ENCODE data around the gene DNAJC3.

DNAJC3 gene

DNA sequence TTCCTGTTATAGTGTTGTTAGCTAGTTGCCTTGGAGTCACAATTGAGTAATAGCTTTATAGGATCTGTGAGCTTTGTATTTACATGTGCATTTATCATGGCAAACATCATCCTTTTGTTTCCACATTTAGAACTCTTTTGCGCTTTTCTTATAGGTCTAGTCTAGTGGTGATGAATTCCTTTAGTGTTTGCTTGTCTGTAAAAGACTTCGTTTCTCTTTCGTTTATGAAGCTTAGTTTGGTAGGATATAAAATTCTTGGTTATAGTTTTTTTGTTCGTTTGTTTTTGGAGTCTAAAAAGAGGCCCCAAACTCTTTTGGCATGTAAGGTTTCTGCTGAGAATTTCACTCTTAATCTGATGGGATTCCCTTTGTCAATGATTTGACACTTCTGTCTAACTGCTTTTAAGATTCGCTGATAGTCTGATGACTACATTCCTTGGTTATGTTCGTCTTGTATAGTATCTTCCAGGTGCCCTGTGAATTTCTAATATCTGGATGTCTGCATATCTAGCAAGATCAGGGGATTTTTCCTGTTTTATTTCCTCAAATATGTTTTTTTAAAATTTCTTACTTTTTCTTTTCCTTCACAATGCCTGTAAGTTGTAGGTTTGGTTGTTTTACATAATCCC lies 20.2 kb downstream of the DNAJC3 start:
- 94 to 95% methylated on average over 6 of the region's 6 CpGs for WGBS, 2 experiments
- H3K9me3 ChIP-seq (ENCODE audit: control insufficient read depth, low read length) = no peaks in the 10 kb centered on the region
- no peaks in the 10 kb centered on the region for H3K4me1 ChIP-seq (ENCODE audit: control insufficient read depth, insufficient read depth, low read length)
- no peaks in the 10 kb centered on the region for H3K27me3 ChIP-seq (ENCODE audit: control insufficient read depth, insufficient read depth, low read length, poor library complexity, severe bottlenecking)
- H3K4me3 ChIP-seq (ENCODE audit: insufficient read depth, low read depth, low read length) = no peak overlapping the region
- H3K36me3 ChIP-seq (ENCODE audit: control insufficient read depth, insufficient read depth, low read length) = no peaks in the 10 kb centered on the region
- no peak overlapping the region for H3K27ac ChIP-seq (ENCODE audit: insufficient read depth, low read depth, low read length, poor library complexity, severe bottlenecking)

DNA sequence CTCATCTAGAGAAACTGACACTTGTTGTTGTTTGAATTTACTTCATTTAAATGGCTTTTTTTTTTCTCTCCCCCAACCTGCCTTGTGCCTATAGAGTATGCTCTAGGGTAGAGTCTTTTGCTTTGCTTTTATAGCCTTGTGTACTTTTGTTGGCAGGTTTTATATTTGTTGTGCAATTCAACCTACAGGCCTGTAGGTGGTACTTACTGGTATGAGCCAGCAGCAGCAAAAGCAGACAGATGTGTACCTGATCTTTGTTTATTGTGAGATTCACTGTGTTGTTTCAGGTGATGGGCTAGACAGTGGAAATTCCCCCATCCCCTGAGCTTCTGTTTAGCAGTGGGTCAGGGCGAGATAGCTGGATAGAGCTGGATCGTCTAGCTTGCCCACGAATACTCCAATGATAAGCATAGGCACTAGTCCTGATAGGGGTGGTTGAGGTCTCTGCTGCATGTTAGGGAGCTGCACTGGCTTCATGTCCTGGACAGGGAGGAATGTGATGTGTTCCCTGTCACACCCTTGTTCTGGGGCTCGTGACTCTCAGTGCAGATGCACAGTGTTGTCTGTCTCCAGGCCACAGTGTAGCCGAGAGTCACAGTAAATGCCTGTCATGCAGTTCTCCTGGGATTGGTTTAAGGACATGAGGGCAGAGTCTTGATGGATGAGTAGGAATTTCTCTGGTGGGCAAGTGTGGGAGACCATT lies 21.3 kb downstream of the DNAJC3 start:
- Histone ChIP-seq H3K27me3 (ENCODE audit: control insufficient read depth, insufficient read depth, low read length, poor library complexity, severe bottlenecking) (no peaks in the 10 kb centered on the region), H3K4me1 (ENCODE audit: control insufficient read depth, insufficient read depth, low read length) (no peaks in the 10 kb centered on the region), H3K36me3 (ENCODE audit: control insufficient read depth, insufficient read depth, low read length) (no peaks in the 10 kb centered on the region), H3K9me3 (ENCODE audit: control insufficient read depth, low read length) (no peaks in the 10 kb centered on the region), H3K27ac (ENCODE audit: insufficient read depth, low read depth, low read length, poor library complexity, severe bottlenecking) (no peak overlapping the region), H3K4me3 (ENCODE audit: insufficient read depth, low read depth, low read length) (no peak overlapping the region)
- WGBS, 2 experiments = 88 to 94% methylated on average over 5 of the region's 5 CpGs

DNA sequence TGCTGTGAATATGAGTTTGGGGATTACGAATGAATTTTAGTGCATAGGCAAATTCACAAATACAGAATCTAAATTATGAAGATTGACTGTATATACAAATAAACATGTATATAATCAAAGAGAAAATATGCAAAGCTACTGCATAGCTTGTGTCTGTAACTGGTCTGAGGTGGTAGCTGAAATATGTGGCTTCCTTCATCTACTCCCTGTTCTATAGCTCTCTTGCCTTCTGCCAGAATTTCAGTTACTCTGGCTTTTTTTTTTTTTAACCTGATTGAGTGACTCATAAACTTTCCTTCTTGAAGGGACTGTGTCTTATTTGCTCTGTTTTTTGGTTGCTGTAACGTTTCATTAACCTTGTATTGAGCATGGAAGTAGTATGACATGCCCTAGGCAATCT lies 26.6 kb downstream of the DNAJC3 start:
- H3K9me3 ChIP-seq (ENCODE audit: control insufficient read depth, low read length) = no peaks in the 10 kb centered on the region
- 78 to 88% methylated on average over 1 to 2 of the region's 2 CpGs for WGBS, 2 experiments
- H3K27ac ChIP-seq (ENCODE audit: insufficient read depth, low read depth, low read length, poor library complexity, severe bottlenecking) = no peak overlapping the region
- H3K4me1 ChIP-seq (ENCODE audit: control insufficient read depth, insufficient read depth, low read length) = no peaks in the 10 kb centered on the region
- H3K27me3 ChIP-seq (ENCODE audit: control insufficient read depth, insufficient read depth, low read length, poor library complexity, severe bottlenecking) = no peaks in the 10 kb centered on the region
- H3K36me3 ChIP-seq (ENCODE audit: control insufficient read depth, insufficient read depth, low read length) = no peaks in the 10 kb centered on the region
- no peak overlapping the region for H3K4me3 ChIP-seq (ENCODE audit: insufficient read depth, low read depth, low read length)

DNA sequence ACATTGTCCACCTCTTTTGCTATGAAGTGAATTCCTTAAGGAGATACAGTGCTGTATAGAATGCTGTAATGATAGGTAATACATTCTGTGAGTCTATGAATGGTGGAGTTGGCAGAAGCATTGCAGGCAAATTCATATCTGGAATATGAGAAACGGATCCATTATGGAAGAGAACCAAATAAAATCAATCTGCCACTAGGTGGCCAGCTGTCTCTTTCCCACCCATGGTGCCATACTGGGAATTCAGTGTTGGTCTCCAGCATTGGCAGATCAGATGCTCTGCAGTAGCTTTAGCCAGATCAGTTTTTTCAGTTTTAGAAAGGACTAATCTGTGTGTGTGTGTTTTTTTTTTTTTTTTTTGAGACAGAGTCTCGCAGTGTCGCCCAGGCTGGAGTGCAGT lies 27.6 kb downstream of the DNAJC3 start:
- H3K27ac ChIP-seq (ENCODE audit: insufficient read depth, low read depth, low read length, poor library complexity, severe bottlenecking) = no peak overlapping the region
- H3K9me3 ChIP-seq (ENCODE audit: control insufficient read depth, low read length) = no peaks in the 10 kb centered on the region
- H3K4me1 ChIP-seq (ENCODE audit: control insufficient read depth, insufficient read depth, low read length) = no peaks in the 10 kb centered on the region
- H3K4me3 ChIP-seq (ENCODE audit: insufficient read depth, low read depth, low read length) = no peak overlapping the region
- no peaks in the 10 kb centered on the region for H3K36me3 ChIP-seq (ENCODE audit: control insufficient read depth, insufficient read depth, low read length)
- WGBS, 2 experiments = 86 to 88% methylated on average over 3 of the region's 3 CpGs
- no peaks in the 10 kb centered on the region for H3K27me3 ChIP-seq (ENCODE audit: control insufficient read depth, insufficient read depth, low read length, poor library complexity, severe bottlenecking)

DNA sequence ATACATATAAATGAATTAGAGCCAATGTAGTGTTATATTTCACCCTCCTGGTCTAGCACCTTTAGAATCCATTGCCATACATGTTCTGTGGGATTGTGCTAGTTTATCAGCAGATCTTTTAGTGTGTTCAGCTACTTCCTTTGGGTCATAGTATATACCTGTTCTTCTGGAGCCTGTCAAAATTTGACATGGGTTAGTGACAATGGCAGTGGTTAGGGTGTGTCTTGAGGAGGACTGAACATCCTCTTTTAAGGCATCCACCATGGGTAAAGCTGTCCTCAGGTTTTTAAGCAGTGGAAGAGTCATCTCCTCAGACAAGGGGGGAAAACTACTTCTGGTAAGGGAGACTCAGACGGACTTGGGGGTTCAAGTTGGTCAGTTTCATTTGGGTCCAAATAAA lies 29.4 kb downstream of the DNAJC3 start:
- Histone ChIP-seq H3K27me3 (ENCODE audit: control insufficient read depth, insufficient read depth, low read length, poor library complexity, severe bottlenecking) (no peaks in the 10 kb centered on the region), H3K36me3 (ENCODE audit: control insufficient read depth, insufficient read depth, low read length) (no peaks in the 10 kb centered on the region), H3K4me1 (ENCODE audit: control insufficient read depth, insufficient read depth, low read length) (no peaks in the 10 kb centered on the region), H3K4me3 (ENCODE audit: insufficient read depth, low read depth, low read length) (no peak overlapping the region), H3K27ac (ENCODE audit: insufficient read depth, low read depth, low read length, poor library complexity, severe bottlenecking) (no peak overlapping the region), H3K9me3 (ENCODE audit: control insufficient read depth, low read length) (no peaks in the 10 kb centered on the region)
- 83 to 100% methylated on average over 1 of the region's 1 CpG for WGBS, 2 experiments

DNA sequence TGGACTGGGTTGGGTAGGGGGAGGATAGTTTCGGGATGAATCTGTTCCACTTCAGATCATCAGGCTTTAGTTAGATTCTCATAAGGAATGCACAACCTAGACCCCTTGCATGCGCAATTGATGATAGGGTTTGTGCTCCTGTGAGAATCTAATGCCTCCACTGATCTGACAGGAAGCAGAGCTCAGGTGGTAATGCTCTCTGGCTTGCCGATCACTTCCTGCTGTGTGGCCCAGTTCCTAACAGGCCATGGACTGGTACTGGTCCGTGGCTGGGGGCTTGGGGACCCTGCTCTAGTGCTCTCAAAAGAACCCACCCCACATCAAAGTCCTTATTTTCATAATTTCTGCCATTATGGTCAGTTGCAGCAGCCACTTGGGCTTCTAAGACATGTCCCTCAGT lies 30.1 kb downstream of the DNAJC3 start:
- 93 to 94% methylated on average over 4 of the region's 4 CpGs for WGBS, 2 experiments

DNA sequence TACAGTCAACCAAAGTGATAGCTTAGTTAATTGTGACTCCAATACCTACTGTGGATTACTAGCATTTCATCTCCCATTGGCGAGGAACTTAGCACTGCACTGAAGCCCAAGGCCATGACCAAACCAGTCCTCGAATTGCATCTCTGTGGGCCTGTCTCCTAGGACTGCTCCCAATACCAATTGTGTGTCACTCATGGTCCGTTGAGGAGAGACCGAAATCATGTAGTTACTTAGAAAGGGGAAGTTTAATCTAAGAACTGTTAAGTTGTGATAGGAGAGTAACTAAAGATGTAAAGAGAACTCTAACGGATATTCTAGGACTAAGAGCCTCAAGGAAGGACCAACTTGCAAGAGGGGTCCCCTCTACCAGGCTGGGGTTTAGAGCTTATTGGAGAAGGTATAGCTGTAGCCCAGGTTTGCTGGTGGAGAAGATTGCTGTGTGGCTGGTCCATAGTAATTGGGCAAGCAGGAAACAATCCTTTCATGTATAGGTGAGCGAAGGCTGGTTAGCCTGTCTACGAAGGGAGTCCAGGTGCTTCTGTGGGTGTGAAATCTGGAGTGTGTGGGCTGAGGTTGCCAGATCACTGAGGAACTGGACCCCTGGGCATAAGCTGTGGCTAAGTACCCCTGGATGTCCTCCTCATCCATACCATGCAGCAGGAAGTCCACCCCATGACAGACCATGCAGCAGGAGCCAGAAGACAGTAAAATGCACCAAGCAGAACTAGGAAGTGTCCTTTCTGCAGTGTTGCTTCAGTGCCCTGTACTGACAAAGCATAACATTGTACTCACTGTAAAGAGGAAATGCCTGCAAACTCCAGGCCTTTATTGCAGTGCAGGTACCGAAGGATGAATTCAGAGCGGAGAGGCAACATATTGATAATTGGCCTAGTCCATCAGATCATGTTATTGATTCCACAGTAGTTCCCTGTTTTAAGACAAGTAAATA lies 30.8 kb downstream of the DNAJC3 start:
- WGBS, 2 experiments = 95 to 96% methylated on average over 9 of the region's 9 CpGs
- Histone ChIP-seq H3K27me3 (ENCODE audit: control insufficient read depth, insufficient read depth, low read length, poor library complexity, severe bottlenecking) (no peaks in the 10 kb centered on the region), H3K9me3 (ENCODE audit: control insufficient read depth, low read length) (no peaks in the 10 kb centered on the region), H3K27ac (ENCODE audit: insufficient read depth, low read depth, low read length, poor library complexity, severe bottlenecking) (no peak overlapping the region), H3K4me3 (ENCODE audit: insufficient read depth, low read depth, low read length) (no peak overlapping the region), H3K36me3 (ENCODE audit: control insufficient read depth, insufficient read depth, low read length) (no peaks in the 10 kb centered on the region), H3K4me1 (ENCODE audit: control insufficient read depth, insufficient read depth, low read length) (no peaks in the 10 kb centered on the region)

More for the DNA sequence above, 30.1 kb downstream of the DNAJC3 start:
- Histone ChIP-seq H3K4me3 (ENCODE audit: insufficient read depth, low read depth, low read length) (no peak overlapping the region), H3K4me1 (ENCODE audit: control insufficient read depth, insufficient read depth, low read length) (no peaks in the 10 kb centered on the region), H3K36me3 (ENCODE audit: control insufficient read depth, insufficient read depth, low read length) (no peaks in the 10 kb centered on the region), H3K9me3 (ENCODE audit: control insufficient read depth, low read length) (no peaks in the 10 kb centered on the region), H3K27ac (ENCODE audit: insufficient read depth, low read depth, low read length, poor library complexity, severe bottlenecking) (no peak overlapping the region), H3K27me3 (ENCODE audit: control insufficient read depth, insufficient read depth, low read length, poor library complexity, severe bottlenecking) (no peaks in the 10 kb centered on the region)

DNA sequence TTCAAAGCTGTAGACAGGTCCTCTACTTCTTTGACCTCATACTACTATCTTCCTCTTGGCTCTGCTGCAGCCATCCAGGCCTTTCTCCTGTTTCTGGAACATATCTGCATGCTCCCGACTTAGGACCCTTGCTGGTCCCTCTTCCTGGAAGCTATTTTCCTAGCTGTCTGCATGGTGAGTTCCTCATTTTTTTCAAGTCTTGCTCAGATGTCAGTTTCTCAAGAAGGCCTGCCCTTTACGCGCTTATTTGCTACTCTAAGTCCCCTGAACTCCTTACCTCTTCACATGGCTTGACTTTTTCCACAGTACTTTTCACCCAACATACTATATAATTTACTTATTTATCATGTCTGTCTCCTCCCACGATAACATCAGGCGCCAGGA lies 31.4 kb downstream of the DNAJC3 start:
- H3K36me3 ChIP-seq (ENCODE audit: control insufficient read depth, insufficient read depth, low read length) = no peaks in the 10 kb centered on the region
- WGBS, 2 experiments = 90 to 97% methylated on average over 5 of the region's 5 CpGs
- no peaks in the 10 kb centered on the region for H3K9me3 ChIP-seq (ENCODE audit: control insufficient read depth, low read length)
- H3K27me3 ChIP-seq (ENCODE audit: control insufficient read depth, insufficient read depth, low read length, poor library complexity, severe bottlenecking) = no peaks in the 10 kb centered on the region
- no peaks in the 10 kb centered on the region for H3K4me1 ChIP-seq (ENCODE audit: control insufficient read depth, insufficient read depth, low read length)
- H3K27ac ChIP-seq (ENCODE audit: insufficient read depth, low read depth, low read length, poor library complexity, severe bottlenecking) = no peak overlapping the region
- no peak overlapping the region for H3K4me3 ChIP-seq (ENCODE audit: insufficient read depth, low read depth, low read length)

DNA sequence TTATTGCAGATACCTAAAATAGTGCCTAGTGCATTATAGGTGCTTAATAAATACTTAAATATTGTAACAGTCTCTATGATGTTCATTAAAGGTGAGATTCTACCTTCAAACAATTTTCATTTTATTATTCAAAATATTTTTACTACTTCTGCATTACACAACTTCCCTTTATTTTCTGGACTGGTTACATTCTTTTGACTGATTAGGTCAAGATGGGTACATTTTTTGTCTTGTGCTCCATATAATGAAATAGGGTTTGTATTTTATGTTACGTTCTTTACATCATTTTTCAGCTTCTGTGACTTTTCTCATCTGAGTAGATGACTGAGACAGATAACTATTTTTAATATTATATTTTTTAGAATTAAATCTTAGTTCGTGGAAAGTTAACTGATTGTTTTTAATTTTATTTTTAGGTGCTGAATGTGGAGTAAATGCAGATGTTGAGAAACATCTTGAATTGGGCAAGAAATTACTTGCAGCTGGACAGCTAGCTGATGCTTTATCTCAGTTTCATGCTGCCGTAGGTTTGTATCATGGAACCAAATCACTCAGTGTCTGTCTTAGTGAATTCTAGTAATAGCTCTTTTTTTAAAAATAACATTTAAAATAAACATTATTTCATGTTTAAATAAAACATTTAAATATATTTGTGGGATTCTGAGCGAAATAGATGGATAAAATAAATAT lies 32.0 kb downstream of the DNAJC3 start:
- Histone ChIP-seq H3K4me3 (ENCODE audit: insufficient read depth, low read depth, low read length) (no peak overlapping the region), H3K27me3 (ENCODE audit: control insufficient read depth, insufficient read depth, low read length, poor library complexity, severe bottlenecking) (no peaks in the 10 kb centered on the region), H3K27ac (ENCODE audit: insufficient read depth, low read depth, low read length, poor library complexity, severe bottlenecking) (no peak overlapping the region), H3K4me1 (ENCODE audit: control insufficient read depth, insufficient read depth, low read length) (no peaks in the 10 kb centered on the region), H3K36me3 (ENCODE audit: control insufficient read depth, insufficient read depth, low read length) (no peaks in the 10 kb centered on the region), H3K9me3 (ENCODE audit: control insufficient read depth, low read length) (no peaks in the 10 kb centered on the region)
- 85 to 96% methylated on average over 2 to 3 of the region's 4 CpGs for WGBS, 2 experiments

DNA sequence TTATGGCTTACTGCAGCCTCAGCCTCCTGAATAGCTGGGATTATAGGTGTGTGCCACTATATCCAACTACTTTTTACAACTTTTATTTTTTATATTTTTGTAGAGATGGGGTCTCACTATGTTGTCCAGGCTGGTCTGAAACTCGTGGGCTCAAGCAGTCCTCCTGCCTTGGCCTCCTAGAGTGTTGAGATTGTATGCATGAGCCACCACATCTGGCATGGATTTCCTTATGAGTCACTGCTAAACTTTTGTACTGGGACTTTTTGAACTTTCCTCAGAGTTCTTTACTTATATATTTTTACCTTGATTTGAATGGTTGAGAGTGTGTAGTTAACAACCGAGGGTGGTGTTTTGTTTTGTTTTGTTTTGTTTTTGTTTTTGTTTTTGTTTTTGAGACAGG lies 33.4 kb downstream of the DNAJC3 start:
- H3K27me3 ChIP-seq (ENCODE audit: control insufficient read depth, insufficient read depth, low read length, poor library complexity, severe bottlenecking) = no peaks in the 10 kb centered on the region
- 82 to 97% methylated on average over 2 of the region's 2 CpGs for WGBS, 2 experiments
- H3K4me3 ChIP-seq (ENCODE audit: insufficient read depth, low read depth, low read length) = no peak overlapping the region
- no peak overlapping the region for H3K27ac ChIP-seq (ENCODE audit: insufficient read depth, low read depth, low read length, poor library complexity, severe bottlenecking)
- H3K9me3 ChIP-seq (ENCODE audit: control insufficient read depth, low read length) = no peaks in the 10 kb centered on the region
- H3K36me3 ChIP-seq (ENCODE audit: control insufficient read depth, insufficient read depth, low read length) = no peaks in the 10 kb centered on the region
- H3K4me1 ChIP-seq (ENCODE audit: control insufficient read depth, insufficient read depth, low read length) = no peaks in the 10 kb centered on the region
